Measurements from ENCODE around the gene NDST3. TPM values are rescaled to one million over a fixed set of nuclear protein-coding genes. Genes with fewer than 3 reads are reported as not detected.

The NDST3 gene
- total and polyA plus RNA-seq, 5 experiments from 2014 or later: 0.07 TPM; not detected in 4

GRCh38 chr4:118033148-118034052 is 886 bp upstream of the NDST3 start:
- Mint-ChIP-seq H3K4me1 (peaks cover 0 to 13% (median 5%) of the 10 kb centered on the region in 4 donors), H3K9me3 (peaks cover 0 to 3% (median 0%) of the 10 kb centered on the region in 9 donors), H3K27ac (no peak overlapping the region), H3K4me3 (peak overlapping the region in 9 of 10 donors; percentile 38 to 72 (median 64)), H3K27me3 (peaks cover 25 to 40% (median 31%) of the 10 kb centered on the region in 5 donors), H3K36me3 (peaks cover 0 to 3% (median 0%) of the 10 kb centered on the region in 3 donors)
- ATAC-seq (no peak), DNase-seq (no peak)
- POLR2A ChIA-PET: no interaction called here

GRCh38 chr4:118035309-118035708 is 1.0 kb downstream of the NDST3 start:
- Mint-ChIP-seq H3K27me3 (peaks cover 25 to 45% (median 36%) of the 10 kb centered on the region in 5 donors), H3K4me1 (peaks cover 0 to 13% (median 5%) of the 10 kb centered on the region in 4 donors), H3K4me3 (no peak overlapping the region), H3K9me3 (peaks cover 0 to 3% (median 0%) of the 10 kb centered on the region in 9 donors), H3K36me3 (peaks cover 0 to 3% (median 0%) of the 10 kb centered on the region in 3 donors), H3K27ac (no peak overlapping the region)
- POLR2A ChIA-PET: no interaction called here
- ATAC-seq (no peak), DNase-seq (no peak)

- POLR2A ChIA-PET: no interaction called here
- ATAC-seq (no peak), DNase-seq (no peak)
- no peak overlapping the region for H3K27ac Mint-ChIP-seq
- H3K9me3 Mint-ChIP-seq: peaks cover 0 to 3% (median 0%) of the 10 kb centered on the region in 9 donors
- H3K4me1 Mint-ChIP-seq: peaks cover 0 to 13% (median 5%) of the 10 kb centered on the region in 4 donors
- H3K36me3 Mint-ChIP-seq: peaks cover 0 to 3% (median 0%) of the 10 kb centered on the region in 3 donors
- H3K27me3 Mint-ChIP-seq: peaks cover 21 to 37% (median 31%) of the 10 kb centered on the region in 5 donors
- H3K4me3 Mint-ChIP-seq: no peak overlapping the region
These were observed 2.0 kb downstream of the NDST3 start for GRCh38 chr4:118036336-118036735.

GRCh38 chr4:118037955-118038354 is 3.7 kb downstream of the NDST3 start:
- peaks cover 0 to 7% (median 3%) of the 10 kb centered on the region in 4 donors for H3K4me1 Mint-ChIP-seq
- H3K36me3 Mint-ChIP-seq: no peaks in the 10 kb centered on the region
- peaks cover 0 to 3% (median 0%) of the 10 kb centered on the region in 9 donors for H3K9me3 Mint-ChIP-seq
- ATAC-seq (no peak), DNase-seq (no peak)
- POLR2A ChIA-PET: no interaction called here
- H3K4me3 Mint-ChIP-seq: no peak overlapping the region
- H3K27me3 Mint-ChIP-seq: peaks cover 14 to 26% (median 20%) of the 10 kb centered on the region in 5 donors
- H3K27ac Mint-ChIP-seq: no peak overlapping the region

GRCh38 chr4:118046323-118046722 is 12.0 kb downstream of the NDST3 start:
- peaks cover 0 to 11% (median 0%) of the 10 kb centered on the region in 3 donors for H3K36me3 Mint-ChIP-seq
- POLR2A ChIA-PET: no interaction called here
- no peak overlapping the region for H3K27ac Mint-ChIP-seq
- H3K4me3 Mint-ChIP-seq: no peak overlapping the region
- H3K4me1 Mint-ChIP-seq: no peaks in the 10 kb centered on the region
- no peak for ATAC-seq
- peaks cover 0 to 11% (median 2%) of the 10 kb centered on the region in 5 donors for H3K27me3 Mint-ChIP-seq
- no peak for DNase-seq
- peaks cover 4 to 29% (median 14%) of the 10 kb centered on the region in 9 donors for H3K9me3 Mint-ChIP-seq

DNA sequence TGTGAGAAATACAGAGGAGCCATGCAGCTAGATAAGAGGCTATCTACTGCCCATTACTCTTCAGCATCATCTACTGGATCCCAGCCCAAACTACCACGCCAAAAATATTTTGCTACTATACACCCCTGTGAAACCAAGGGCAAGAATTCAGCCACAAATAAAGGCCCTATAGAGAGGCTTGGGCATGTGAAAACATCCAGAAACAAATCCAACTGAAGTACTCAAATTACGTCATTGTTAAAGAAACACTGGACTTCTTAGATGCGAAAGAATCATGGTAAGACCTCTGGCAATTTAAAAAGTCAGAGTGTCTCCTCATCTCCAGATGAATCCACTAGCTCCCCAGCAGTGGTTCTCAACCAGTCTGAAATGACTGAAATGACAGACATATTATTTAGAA is 12.8 kb downstream of the NDST3 start:
- H3K9me3 Mint-ChIP-seq: peaks cover 7 to 29% (median 16%) of the 10 kb centered on the region in 9 donors
- no peaks in the 10 kb centered on the region for H3K4me1 Mint-ChIP-seq
- POLR2A ChIA-PET: no interaction called here
- peaks cover 0 to 11% (median 0%) of the 10 kb centered on the region in 3 donors for H3K36me3 Mint-ChIP-seq
- H3K4me3 Mint-ChIP-seq: no peak overlapping the region
- DNase-seq (no peak), ATAC-seq (no peak)
- H3K27ac Mint-ChIP-seq: no peak overlapping the region
- H3K27me3 Mint-ChIP-seq: peaks cover 0 to 11% (median 2%) of the 10 kb centered on the region in 5 donors

- peaks cover 0 to 13% (median 0%) of the 10 kb centered on the region in 9 donors for H3K9me3 Mint-ChIP-seq
- no peaks in the 10 kb centered on the region for H3K36me3 Mint-ChIP-seq
- DNase-seq: no peak
- no peak for ATAC-seq
- H3K4me3 Mint-ChIP-seq: no peak overlapping the region
- peaks cover 0 to 16% (median 5%) of the 10 kb centered on the region in 5 donors for H3K27me3 Mint-ChIP-seq
- H3K4me1 Mint-ChIP-seq: no peaks in the 10 kb centered on the region
- no peak overlapping the region for H3K27ac Mint-ChIP-seq
- POLR2A ChIA-PET: interaction anchor here (0.6 kb wide), 1 partner anchor 34 kb away, joined by 3 read pairs; no protein-coding TSS in a partner anchor
These were observed 24.7 kb downstream of the NDST3 start for GRCh38 chr4:118058955-118059354.

- Mint-ChIP-seq H3K4me1 (no peaks in the 10 kb centered on the region), H3K27me3 (peaks cover 0 to 16% (median 5%) of the 10 kb centered on the region in 5 donors), H3K9me3 (peaks cover 0 to 13% (median 0%) of the 10 kb centered on the region in 9 donors), H3K36me3 (no peaks in the 10 kb centered on the region), H3K27ac (no peak overlapping the region), H3K4me3 (no peak overlapping the region)
- POLR2A ChIA-PET: no interaction called here
- DNase-seq: no peak
- no peak for ATAC-seq
These were observed 25.1 kb downstream of the NDST3 start for GRCh38 chr4:118059397-118059796.

DNA sequence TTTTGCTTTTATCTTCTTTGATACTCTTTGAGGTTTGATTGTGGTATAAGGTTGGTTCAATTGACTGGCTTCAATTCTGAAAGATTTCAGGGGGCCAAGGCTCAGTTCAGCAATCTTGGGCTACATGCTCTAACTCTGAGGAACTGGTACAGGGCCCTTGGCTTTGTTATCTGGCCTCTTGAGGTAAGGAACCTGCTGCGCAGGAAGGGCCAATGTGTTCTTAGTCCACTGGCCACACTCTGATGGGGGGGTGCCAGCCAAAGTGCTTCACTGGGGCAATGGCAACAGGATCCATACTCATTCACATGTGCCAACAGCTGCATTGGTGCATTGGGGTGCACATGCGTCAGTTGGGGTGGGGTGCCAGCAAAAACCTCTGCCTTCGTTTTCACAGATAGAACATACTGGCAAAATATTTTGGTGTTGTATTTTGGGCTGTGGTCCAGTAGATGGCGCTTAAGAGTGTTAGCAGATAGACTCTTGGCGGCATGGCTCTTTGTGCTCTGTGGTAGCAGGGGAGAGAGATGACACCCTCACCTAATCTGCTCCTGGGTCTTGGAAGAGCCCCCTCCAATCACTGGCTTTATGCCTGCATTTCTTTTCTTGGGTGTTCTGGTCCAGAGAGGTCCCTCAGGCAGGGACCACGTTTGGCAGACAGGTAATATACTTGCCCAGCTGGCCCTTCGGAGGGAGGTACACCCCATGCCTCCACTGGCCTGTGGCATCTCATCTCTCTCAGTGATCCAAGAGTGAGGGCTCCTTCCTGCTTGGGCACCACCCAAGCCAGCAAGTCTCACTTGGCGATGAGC is 42.9 kb downstream of the NDST3 start:
- no peak overlapping the region for H3K4me3 Mint-ChIP-seq
- no peaks in the 10 kb centered on the region for H3K36me3 Mint-ChIP-seq
- no peak for ATAC-seq
- DNase-seq: no peak
- POLR2A ChIA-PET: no interaction called here
- H3K27ac Mint-ChIP-seq: no peak overlapping the region
- peaks cover 0 to 9% (median 0%) of the 10 kb centered on the region in 5 donors for H3K27me3 Mint-ChIP-seq
- H3K4me1 Mint-ChIP-seq: no peaks in the 10 kb centered on the region
- peaks cover 0 to 15% (median 4%) of the 10 kb centered on the region in 9 donors for H3K9me3 Mint-ChIP-seq

DNA sequence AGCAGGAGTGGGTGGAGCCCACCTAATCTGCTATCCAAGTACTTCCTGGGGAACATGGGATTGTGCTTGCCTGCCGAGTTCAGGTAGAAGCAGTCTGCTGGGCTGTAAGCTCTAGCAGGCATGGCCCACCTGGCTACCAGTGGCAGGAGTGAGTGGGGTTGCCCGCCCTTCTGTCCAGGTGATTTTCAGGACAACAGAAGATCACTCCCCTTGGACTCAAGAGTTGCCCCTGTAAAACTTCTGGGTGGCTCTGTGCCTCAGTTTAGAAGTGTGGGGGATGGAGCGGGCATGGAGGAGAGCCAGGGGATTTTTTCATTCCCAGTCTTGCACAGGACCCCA is 43.5 kb downstream of the NDST3 start:
- Mint-ChIP-seq H3K4me1 (no peaks in the 10 kb centered on the region), H3K27me3 (peaks cover 0 to 9% (median 0%) of the 10 kb centered on the region in 5 donors), H3K4me3 (no peak overlapping the region), H3K27ac (no peak overlapping the region), H3K9me3 (peaks cover 0 to 15% (median 5%) of the 10 kb centered on the region in 9 donors), H3K36me3 (no peaks in the 10 kb centered on the region)
- DNase-seq (no peak), ATAC-seq (no peak)
- POLR2A ChIA-PET: no interaction called here

DNA sequence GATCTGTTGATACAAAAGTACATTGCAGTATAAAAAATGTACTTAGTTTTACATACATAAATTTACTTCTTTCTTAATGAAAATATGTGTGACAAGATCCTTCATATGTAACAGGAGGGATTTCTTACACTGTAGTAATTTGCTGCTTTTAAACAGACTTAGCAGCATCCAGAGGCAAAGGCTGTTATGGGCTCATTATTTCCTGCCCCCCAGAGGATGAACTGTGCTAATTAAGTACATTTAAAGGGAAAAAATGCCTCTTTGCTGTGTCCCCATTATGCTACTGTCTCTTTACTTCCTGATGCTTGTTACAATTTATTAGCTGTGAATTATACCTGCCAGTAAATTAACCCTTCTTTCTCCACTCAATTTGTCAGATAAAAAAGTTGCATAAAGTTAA is 47.1 kb downstream of the NDST3 start:
- Mint-ChIP-seq H3K36me3 (no peaks in the 10 kb centered on the region), H3K9me3 (peaks cover 0 to 5% (median 0%) of the 10 kb centered on the region in 9 donors), H3K27ac (no peak overlapping the region), H3K4me1 (no peaks in the 10 kb centered on the region), H3K4me3 (no peak overlapping the region), H3K27me3 (peaks cover 0 to 9% (median 0%) of the 10 kb centered on the region in 5 donors)
- POLR2A ChIA-PET: no interaction called here
- DNase-seq: no peak
- no peak for ATAC-seq

- no peak overlapping the region for H3K4me3 Mint-ChIP-seq
- POLR2A ChIA-PET: no interaction called here
- no peaks in the 10 kb centered on the region for H3K4me1 Mint-ChIP-seq
- no peak overlapping the region for H3K27ac Mint-ChIP-seq
- H3K36me3 Mint-ChIP-seq: no peaks in the 10 kb centered on the region
- DNase-seq (no peak), ATAC-seq (no peak)
- H3K27me3 Mint-ChIP-seq: peaks cover 0 to 9% (median 0%) of the 10 kb centered on the region in 5 donors
- peaks cover 0 to 4% (median 0%) of the 10 kb centered on the region in 9 donors for H3K9me3 Mint-ChIP-seq
These were observed 47.9 kb downstream of the NDST3 start for GRCh38 chr4:118082182-118082581.

DNA sequence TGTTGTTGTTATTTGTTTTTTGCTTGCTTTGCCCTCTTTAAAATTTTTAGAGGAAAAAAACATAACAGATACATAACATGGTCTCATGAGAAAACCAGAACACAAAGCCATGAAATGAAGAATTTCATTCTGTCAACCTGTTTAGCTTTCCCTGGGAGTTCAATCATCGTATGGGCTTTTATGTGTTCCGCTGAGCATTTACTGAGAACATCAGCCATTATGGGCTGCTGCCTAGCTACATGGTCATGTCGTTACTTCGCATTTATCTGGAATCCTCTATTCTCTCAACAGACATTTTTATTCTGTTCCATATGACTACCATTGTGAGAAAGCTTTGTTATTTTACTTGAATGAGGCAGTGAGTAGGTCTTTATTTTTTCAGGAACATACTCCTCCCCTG is 51.4 kb downstream of the NDST3 start:
- Mint-ChIP-seq H3K27me3 (no peaks in the 10 kb centered on the region), H3K4me3 (no peak overlapping the region), H3K27ac (no peak overlapping the region), H3K36me3 (no peaks in the 10 kb centered on the region), H3K4me1 (no peaks in the 10 kb centered on the region), H3K9me3 (peaks cover 0 to 3% (median 0%) of the 10 kb centered on the region in 9 donors)
- DNase-seq: no peak
- no peak for ATAC-seq
- POLR2A ChIA-PET: no interaction called here

All from naive thymus-derived CD8-positive, alpha-beta T cell (primary cell).